Mammary epithelial cell (primary cell): ENCODE results near the gene CCR5AS.
A peak's percentile ranks its signal among the peaks of the same experiment; 100 is the strongest.

Experiments used
- CTCF ChIP-seq, 2 donors: IDR thresholded peaks in 1 of 2; conservative IDR thresholded peaks in 1 of 2; 2 replicates each; pipeline ENCODE4 v1.5.1; 2011 to 2012; ENCODE audit warnings: inconsistent platforms in 2 of 2, low read length in 2 of 2, mild to moderate bottlenecking in 2 of 2, control low read depth in 1 of 2, low read depth in 1 of 2; ENCODE audit not compliant: insufficient read depth in 1 of 2; ENCODE audit errors: extremely low read depth in 1 of 2
- EZH2 ChIP-seq: IDR thresholded peaks from 2 replicates; pipeline ENCODE4 v1.6.1; 2012; ENCODE audit warnings: low read length, inconsistent platforms, borderline replicate concordance

GRCh38 chr3:46372492-46373359 is 34.1 kb downstream of the CCR5AS start:
- peak; percentile 85 to 91 for TF ChIP-seq CTCF (conservative IDR thresholded peaks at IDR 0.05 in 1 of 2, IDR thresholded peaks at IDR 0.05 in 1 of 2; ENCODE audit: extremely low read depth in 1 of 2, insufficient read depth in 1 of 2, low read depth in 1 of 2, low read length in 2 of 2)
- TF ChIP-seq EZH2 = no peak
